ENCODE results near the gene CPLX1.
"Not testable (repeated sequence)": the region's sequence is repeated elsewhere in the genome, so short reads cannot be mapped to it uniquely, and the experiment has no call there.

CPLX1 gene

DNA sequence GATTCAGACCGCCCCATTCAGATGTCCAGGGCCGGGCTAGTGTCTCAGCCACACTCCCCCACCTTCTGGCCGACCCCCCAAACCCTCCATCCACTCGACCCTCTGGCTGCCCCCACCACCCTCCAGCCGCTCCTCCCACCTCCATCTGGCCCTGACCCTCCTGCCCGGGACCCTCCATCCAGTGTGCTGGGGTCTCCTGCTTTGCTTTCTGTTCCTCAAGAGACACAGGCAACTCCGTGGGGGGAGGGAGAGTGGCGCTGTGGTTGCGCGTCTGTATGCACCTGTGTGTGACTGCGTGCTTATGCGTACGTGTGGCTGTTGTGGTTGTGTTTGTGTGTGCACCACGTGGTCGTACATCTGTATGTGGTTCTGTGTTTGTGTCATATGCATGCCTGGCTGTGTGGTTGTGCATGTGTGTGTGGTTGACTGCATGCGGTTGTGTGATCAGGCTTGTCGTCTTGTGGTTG is 33.3 kb downstream of the CPLX1 start:
- DNase-seq (ENCODE audit: low read depth in 2 of 2) = no peak

GRCh38 chr4:791898-792625 is 33.9 kb downstream of the CPLX1 start:
- DNase-seq (ENCODE audit: low read depth in 2 of 2) = peak in 1 of 2 donors; percentile 23

GRCh38 chr4:791252-791897 is 34.6 kb downstream of the CPLX1 start:
- no peak for DNase-seq (ENCODE audit: low read depth in 2 of 2)

GRCh38 chr4:790466-790820 is 35.5 kb downstream of the CPLX1 start:
- no peak for DNase-seq (ENCODE audit: low read depth in 2 of 2)

DNA sequence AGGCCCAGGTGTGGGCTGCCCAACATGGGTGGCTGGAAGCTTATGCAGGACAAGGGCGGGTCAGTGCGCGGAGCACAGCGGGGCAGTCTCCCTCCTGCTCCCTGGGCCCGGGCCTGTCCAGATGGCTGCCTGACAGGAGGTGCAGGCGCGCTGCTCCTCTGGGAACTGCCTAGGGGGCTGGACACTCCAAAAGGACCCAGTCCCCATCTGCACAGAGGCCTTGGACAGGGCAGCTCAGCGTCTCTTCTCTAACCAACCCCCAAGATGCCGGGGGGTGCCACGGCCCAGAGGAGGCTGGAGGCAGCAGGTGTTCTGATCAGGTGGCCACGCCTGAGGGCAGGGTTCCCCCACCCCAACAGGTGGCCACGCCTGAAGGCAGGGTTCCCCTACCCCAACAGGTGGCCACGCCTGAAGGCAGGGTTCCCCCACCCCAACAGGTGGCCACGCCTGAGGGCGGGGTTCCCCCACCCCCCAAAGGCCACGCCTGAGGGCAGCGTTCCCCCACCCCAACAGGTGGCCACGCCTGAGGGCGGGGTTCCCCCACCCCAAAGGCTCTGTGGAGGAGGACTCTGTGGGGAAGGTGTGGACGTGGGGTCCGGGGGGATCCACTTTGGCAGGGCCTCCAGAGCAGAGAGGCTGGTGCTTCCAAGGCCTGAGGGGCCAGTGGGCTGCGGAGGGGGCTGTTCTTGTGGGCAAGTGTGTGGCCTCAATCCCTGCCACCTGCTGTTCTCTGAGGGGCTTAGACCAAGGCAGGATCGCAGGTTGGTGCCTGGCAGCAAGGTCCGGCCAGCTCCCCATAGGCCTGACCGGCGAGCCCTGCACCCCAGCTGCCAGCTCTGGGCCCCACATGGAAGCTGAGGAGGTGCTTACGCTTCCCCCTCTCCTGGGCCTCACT is 36.1 kb downstream of the CPLX1 start:
- no peak for DNase-seq (ENCODE audit: low read depth in 2 of 2)

- no peak for DNase-seq (ENCODE audit: low read depth in 2 of 2)
Observed at GRCh38 chr4:788636-789297, 37.2 kb downstream of the CPLX1 start.

GRCh38 chr4:788006-788635 is 37.8 kb downstream of the CPLX1 start:
- DNase-seq (ENCODE audit: low read depth in 2 of 2) = no peak

GRCh38 chr4:787561-787981 is 38.4 kb downstream of the CPLX1 start:
- DNase-seq (ENCODE audit: low read depth in 2 of 2) = no peak

- no peak for DNase-seq (ENCODE audit: low read depth in 2 of 2)
Observed at GRCh38 chr4:786861-787300, 39.0 kb downstream of the CPLX1 start.

DNA sequence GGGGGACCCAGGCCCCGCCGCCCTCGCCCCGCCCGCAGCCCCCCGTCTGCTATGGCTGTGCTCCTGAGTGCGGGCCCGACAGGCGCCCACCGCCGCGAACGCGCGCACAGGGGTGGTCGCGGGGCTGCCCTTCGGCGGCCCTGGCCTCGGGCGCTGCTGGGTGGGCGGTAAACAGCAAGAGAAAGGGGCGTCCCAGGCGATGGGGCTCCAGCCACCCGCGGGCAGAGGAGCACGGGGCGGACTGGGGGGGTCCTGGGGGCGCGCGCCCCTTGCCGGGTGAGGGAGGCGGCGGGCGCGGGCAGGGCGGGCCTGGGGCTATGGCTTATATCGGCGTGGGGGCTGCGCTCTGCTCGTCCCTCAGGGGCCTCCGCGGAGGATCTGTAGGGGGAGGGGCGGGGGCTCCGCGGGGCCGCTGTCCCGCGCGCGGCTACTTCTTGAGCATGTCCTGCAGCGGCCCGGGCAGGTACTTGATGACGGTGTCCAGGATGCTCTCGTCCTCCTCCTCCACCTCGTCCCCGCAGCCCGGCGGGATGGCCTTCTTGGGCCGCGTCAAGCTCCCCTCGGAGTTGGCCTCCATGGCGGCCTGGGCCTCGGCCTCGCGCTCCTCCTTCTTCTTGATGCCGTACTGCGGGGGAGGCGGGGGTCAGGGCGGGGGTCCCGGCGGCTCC is 39.7 kb downstream of the CPLX1 start:
- DNase-seq (ENCODE audit: low read depth in 2 of 2) = no peak

DNA sequence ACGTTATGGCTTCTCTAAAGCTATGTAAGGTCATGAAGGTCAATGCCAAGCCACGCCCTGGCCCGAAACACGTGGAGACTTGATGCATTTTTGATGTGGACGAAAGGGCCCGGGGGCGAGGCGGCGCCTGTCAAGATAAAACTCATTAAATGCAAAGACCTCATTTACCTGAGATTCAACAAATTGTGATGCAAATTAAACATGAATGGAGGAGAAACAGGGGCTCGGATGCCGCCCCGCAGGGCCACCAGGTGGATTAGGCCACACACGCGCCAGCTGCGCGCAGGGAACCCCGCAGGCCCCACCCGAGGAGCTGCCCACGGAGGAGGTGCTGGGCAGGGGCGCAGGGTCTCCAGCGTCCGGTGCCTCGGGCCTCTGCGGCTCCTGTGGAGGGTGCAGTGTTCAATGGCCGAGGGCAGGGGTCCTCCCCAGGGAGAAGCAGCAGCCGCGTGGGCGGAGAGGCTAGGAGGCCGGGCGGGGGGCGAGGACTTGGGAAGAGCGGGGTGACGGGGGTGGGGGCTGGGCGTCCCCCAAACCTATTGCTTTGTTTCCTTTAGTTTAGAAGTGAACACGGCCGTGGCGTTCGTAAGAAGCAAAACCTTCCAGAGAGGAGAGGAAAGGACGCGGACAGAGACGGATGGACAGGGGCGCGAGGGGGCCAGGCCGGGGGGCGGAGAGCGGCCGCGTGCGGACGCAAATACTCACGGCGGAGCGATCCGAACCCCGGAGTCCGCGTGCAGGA is 40.4 kb downstream of the CPLX1 start:
- no peak for DNase-seq (ENCODE audit: low read depth in 2 of 2)

DNA sequence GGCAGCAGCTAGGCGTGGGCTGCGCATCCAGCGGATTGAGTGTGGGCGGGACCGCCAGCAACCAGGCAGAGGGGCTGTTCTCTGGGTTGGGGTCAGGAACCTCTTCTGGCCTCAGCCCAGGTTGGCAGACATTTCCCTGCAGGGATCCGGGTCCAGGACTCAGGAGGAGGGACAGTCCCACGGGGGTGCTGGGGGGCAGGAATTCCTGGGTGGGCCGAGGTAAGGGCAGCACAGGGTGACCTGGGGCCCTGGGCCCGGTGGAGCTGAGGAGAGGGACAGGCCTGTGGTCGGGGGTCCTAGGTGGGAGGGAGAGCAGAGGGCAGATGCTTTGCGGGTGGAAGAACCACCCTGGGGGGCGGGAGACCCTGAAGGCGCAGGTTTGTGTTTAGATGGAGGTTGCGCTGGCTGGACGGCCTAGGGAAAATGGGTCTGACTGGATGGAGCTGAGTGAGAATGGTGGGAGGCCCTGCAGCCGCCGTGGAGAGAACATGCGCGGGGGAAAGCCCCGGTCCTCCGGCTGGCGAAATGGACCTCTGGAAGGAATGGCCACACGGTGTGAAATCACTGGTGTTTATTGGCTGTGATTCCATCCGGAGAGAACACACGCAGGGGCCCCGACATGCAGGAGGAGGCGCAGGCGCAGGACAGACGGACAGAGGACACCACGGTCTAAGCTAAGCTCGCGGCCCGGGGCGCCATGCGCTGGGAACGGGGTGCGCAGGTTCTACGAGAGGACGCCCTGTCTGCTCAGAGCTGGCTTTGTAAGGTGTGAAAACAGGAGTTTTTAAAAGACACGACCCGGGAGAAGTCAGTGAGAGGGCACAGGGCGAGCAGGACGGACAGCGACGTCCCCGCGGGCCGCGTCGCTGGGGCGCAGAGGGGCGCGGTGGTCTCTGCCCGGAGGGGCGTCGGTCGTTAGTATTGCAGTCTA is 41.3 kb downstream of the CPLX1 start:
- no peak for DNase-seq (ENCODE audit: low read depth in 2 of 2)

GRCh38 chr4:781493-782216 is 44.3 kb downstream of the CPLX1 start:
- DNase-seq (ENCODE audit: low read depth in 2 of 2) = peak; percentile 96 to 97

DNA sequence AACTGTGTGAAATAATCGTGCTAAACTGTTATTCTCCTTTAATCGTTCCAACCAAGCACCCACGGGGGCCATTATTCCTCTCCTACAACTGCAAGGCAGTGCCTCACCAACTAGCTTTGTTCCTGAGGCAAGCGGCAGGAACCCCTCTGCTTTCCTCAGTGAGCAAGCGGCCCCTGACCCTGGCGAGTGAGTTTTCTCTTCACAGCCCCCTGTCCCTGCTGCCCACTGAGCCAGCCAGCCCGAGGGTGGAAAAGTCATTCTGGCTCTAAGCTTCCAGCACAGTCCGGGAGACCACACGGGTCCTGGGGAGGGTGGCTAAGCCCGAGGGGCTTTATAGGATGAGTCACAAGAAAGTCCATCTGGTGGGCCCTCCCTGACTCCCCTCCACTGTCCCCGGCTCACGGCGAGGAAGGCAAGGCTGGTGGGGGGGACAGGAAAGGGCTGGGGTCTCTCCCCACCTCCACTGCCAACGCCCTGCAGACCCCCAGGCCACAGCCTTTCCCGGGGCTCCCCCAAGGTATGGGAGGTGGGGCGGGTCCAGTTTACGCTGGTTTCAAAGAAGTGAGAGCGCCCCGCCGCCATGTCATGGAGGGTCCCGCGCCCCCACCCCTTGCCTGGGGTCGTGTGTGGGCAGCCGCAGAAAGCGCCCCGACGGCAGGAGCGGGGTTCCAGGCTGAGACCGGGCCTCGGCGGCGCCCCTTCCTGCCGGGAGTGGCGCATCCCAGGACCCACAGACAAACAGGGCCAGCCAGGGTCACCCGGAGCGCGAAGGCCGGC is 45.0 kb downstream of the CPLX1 start:
- no peak for DNase-seq (ENCODE audit: low read depth in 2 of 2)

DNA sequence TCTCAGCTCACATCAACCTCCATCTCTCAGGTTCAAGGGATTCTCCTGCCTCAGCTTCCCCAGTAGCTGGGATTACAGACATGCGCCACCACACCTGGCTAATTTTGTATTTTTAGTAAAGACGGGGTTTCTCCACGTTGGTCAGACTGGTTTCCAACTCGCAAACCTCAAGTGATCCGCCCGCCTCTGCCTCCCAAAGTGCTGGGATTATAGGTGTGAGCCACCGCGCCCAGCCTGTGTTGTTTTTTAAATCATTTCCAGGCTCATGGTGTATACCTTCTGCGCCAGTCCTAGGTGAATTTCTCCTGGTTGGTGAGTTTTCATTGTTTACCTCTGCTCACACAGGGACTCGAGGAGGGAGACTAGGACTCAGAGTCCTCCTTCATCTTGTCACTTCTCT is 45.7 kb downstream of the CPLX1 start:
- DNase-seq (ENCODE audit: low read depth in 2 of 2) = not testable (repeated sequence)

GRCh38 chr4:779555-779954 is 46.4 kb downstream of the CPLX1 start:
- no peak for DNase-seq (ENCODE audit: low read depth in 2 of 2)

DNA sequence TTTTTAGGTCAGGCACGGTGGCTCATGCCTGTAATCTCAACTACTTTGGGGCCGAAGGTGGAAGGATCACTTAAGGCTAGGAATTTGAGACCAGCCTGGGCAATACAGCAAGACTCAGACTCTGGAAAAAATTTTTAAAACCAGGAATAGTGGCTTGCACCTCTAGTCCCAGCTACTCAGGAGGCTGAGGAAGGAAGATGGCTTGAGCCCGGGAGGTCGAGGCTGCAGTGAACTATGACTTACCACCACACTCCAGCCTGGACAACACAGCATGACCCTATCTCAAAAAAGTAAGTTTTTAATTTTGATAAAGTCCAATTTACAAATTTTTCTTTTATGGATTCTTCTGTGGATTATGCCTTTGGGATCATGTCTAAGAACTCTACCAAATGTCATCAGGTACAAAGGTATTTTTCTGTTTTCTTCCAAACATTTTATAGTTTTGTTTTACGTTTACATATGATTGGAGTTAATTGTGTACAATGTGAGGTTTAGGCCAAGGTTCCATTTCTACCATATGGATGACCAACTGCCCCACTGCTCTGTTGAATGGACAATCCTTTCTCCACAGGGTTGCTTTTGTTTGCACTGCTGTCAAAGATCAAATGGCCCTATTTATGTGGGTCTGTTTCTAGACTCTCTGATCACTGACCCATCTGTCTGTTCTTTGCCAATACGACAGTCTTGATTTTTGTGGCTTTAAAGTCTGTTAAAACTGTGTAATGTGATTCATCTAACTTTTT is 48.2 kb downstream of the CPLX1 start:
- no peak for DNase-seq (ENCODE audit: low read depth in 2 of 2)

Measured in activated CD4-positive, alpha-beta T cell treated with anti-CD3 and anti-CD28 coated beads for 24 hours (primary cell).